Adipocyte (in vitro differentiated cells): ENCODE results near the gene ARHGAP25.

Experiments used
- DNase-seq: peaks from one replicate; pipeline ENCODE4 v3.0.0-alpha.2; 2015; ENCODE audit warnings: low read depth
- H3K27me3 ChIP-seq: replicated peaks from 2 replicates; pipeline ENCODE4 v1.7.0; 2013; ENCODE audit warnings: mild to moderate bottlenecking, low read length, moderate library complexity; ENCODE audit not compliant: control insufficient read depth, insufficient read depth
- H3K36me3 ChIP-seq: 2 replicates; pipeline ENCODE4 v1.7.0; 2013; ENCODE audit warnings: low read length, mild to moderate bottlenecking, moderate library complexity; ENCODE audit not compliant: control insufficient read depth, insufficient read depth, severe bottlenecking
- H3K4me1 ChIP-seq: 2 replicates; pipeline ENCODE4 v1.7.0; 2013; ENCODE audit warnings: mild to moderate bottlenecking, low read length, moderate library complexity; ENCODE audit not compliant: control insufficient read depth, insufficient read depth
- H3K4me3 ChIP-seq: 2 replicates; pipeline ENCODE4 v1.7.0; 2013; ENCODE audit warnings: mild to moderate bottlenecking, low read length, moderate library complexity
- H3K9ac ChIP-seq: 2 replicates; pipeline ENCODE4 v1.7.0; 2013; ENCODE audit warnings: mild to moderate bottlenecking, low read length, moderate library complexity
- H3K9me3 ChIP-seq: 2 replicates; pipeline ENCODE4 v1.7.0; 2013; ENCODE audit warnings: mild to moderate bottlenecking, low read length, moderate library complexity; ENCODE audit not compliant: control insufficient read depth

The ARHGAP25 gene

GRCh38 chr2:68839260-68839833, 104.7 kb downstream of the ARHGAP25 start:
- Histone ChIP-seq H3K9me3 (no peaks in the 10 kb centered on the region), H3K36me3 (no peaks in the 10 kb centered on the region), H3K4me1 (no peaks in the 10 kb centered on the region), H3K27me3 (peaks cover 1% of the 10 kb centered on the region), H3K9ac (no peak overlapping the region), H3K4me3 (no peak overlapping the region)
- DNase-seq, result no peak

GRCh38 chr2:68845043-68845442, 110.4 kb downstream of the ARHGAP25 start:
- Histone ChIP-seq H3K9me3 (no peaks in the 10 kb centered on the region), H3K4me3 (no peak overlapping the region)

GRCh38 chr2:68846091-68846490, 111.5 kb downstream of the ARHGAP25 start:
- H3K27me3 ChIP-seq, result peaks cover 36% of the 10 kb centered on the region
- H3K4me1 ChIP-seq, result no peaks in the 10 kb centered on the region
- no peak for DNase-seq
- H3K9me3 ChIP-seq, result no peaks in the 10 kb centered on the region
- H3K9ac ChIP-seq, result no peak overlapping the region
- H3K36me3 ChIP-seq, result no peaks in the 10 kb centered on the region
- no peak overlapping the region for H3K4me3 ChIP-seq

More at GRCh38 chr2:68845043-68845442, 110.4 kb downstream of the ARHGAP25 start:
- DNase-seq, result no peak
- Histone ChIP-seq H3K9ac (no peak overlapping the region), H3K4me1 (no peaks in the 10 kb centered on the region), H3K36me3 (no peaks in the 10 kb centered on the region), H3K27me3 (peaks cover 30% of the 10 kb centered on the region)

- no peaks in the 10 kb centered on the region for H3K4me1 ChIP-seq
- no peak overlapping the region for H3K4me3 ChIP-seq
- no peaks in the 10 kb centered on the region for H3K36me3 ChIP-seq
- no peaks in the 10 kb centered on the region for H3K9me3 ChIP-seq
- no peak overlapping the region for H3K9ac ChIP-seq
- peaks cover 36% of the 10 kb centered on the region for H3K27me3 ChIP-seq
- DNase-seq, result no peak
These were observed 113.1 kb downstream of the ARHGAP25 start for GRCh38 chr2:68847751-68848150.

GRCh38 chr2:68849579-68850030, 115.0 kb downstream of the ARHGAP25 start:
- H3K36me3 ChIP-seq, result no peaks in the 10 kb centered on the region
- no peak overlapping the region for H3K4me3 ChIP-seq
- no peak overlapping the region for H3K9ac ChIP-seq
- H3K9me3 ChIP-seq, result no peaks in the 10 kb centered on the region
- no peaks in the 10 kb centered on the region for H3K4me1 ChIP-seq
- no peak for DNase-seq
- H3K27me3 ChIP-seq, result peaks cover 32% of the 10 kb centered on the region

GRCh38 chr2:68850524-68850923, 115.9 kb downstream of the ARHGAP25 start:
- Histone ChIP-seq H3K9me3 (no peaks in the 10 kb centered on the region), H3K36me3 (no peaks in the 10 kb centered on the region), H3K4me1 (no peaks in the 10 kb centered on the region), H3K9ac (no peak overlapping the region), H3K27me3 (peaks cover 32% of the 10 kb centered on the region), H3K4me3 (no peak overlapping the region)
- no peak for DNase-seq

- H3K36me3 ChIP-seq, result no peaks in the 10 kb centered on the region
- peaks cover 14% of the 10 kb centered on the region for H3K27me3 ChIP-seq
- DNase-seq, result no peak
- H3K9ac ChIP-seq, result no peak overlapping the region
- H3K4me1 ChIP-seq, result no peaks in the 10 kb centered on the region
- no peaks in the 10 kb centered on the region for H3K9me3 ChIP-seq
- no peak overlapping the region for H3K4me3 ChIP-seq
These were observed 118.4 kb downstream of the ARHGAP25 start for GRCh38 chr2:68853035-68853434.

GRCh38 chr2:68853915-68854314, 119.3 kb downstream of the ARHGAP25 start:
- Histone ChIP-seq H3K9me3 (no peaks in the 10 kb centered on the region), H3K27me3 (peaks cover 14% of the 10 kb centered on the region), H3K4me3 (no peak overlapping the region), H3K36me3 (no peaks in the 10 kb centered on the region), H3K4me1 (no peaks in the 10 kb centered on the region), H3K9ac (no peak overlapping the region)
- DNase-seq, result no peak

- no peaks in the 10 kb centered on the region for H3K4me1 ChIP-seq
- H3K9ac ChIP-seq, result no peak overlapping the region
- no peak for DNase-seq
- peaks cover 14% of the 10 kb centered on the region for H3K27me3 ChIP-seq
- H3K9me3 ChIP-seq, result no peaks in the 10 kb centered on the region
- no peaks in the 10 kb centered on the region for H3K36me3 ChIP-seq
- H3K4me3 ChIP-seq, result no peak overlapping the region
These were observed 119.9 kb downstream of the ARHGAP25 start for GRCh38 chr2:68854476-68854875.

- Histone ChIP-seq H3K9ac (no peak overlapping the region), H3K4me3 (no peak overlapping the region), H3K4me1 (no peaks in the 10 kb centered on the region), H3K9me3 (no peaks in the 10 kb centered on the region), H3K36me3 (no peaks in the 10 kb centered on the region), H3K27me3 (peaks cover 17% of the 10 kb centered on the region)
- no peak for DNase-seq
These were observed 120.9 kb downstream of the ARHGAP25 start for GRCh38 chr2:68855550-68855949.

- no peaks in the 10 kb centered on the region for H3K36me3 ChIP-seq
- peaks cover 18% of the 10 kb centered on the region for H3K27me3 ChIP-seq
- no peak for DNase-seq
- no peak overlapping the region for H3K9ac ChIP-seq
- no peaks in the 10 kb centered on the region for H3K4me1 ChIP-seq
- no peak overlapping the region for H3K4me3 ChIP-seq
- no peaks in the 10 kb centered on the region for H3K9me3 ChIP-seq
These were observed 122.7 kb downstream of the ARHGAP25 start for GRCh38 chr2:68857202-68857845.
